GM08714 (cell line): ENCODE data around the gene CNOT4.
"Not testable (repeated sequence)": the region's sequence is repeated elsewhere in the genome, so short reads cannot be mapped to it uniquely, and the experiment has no call there.

Experiments
- H3K4me3 ChIP-seq: fragments of 200-500 bp; sonication (Bioruptor generic); 2 replicates; pipeline ENCODE4 v1.5.1; 2014; ENCODE audit warnings: mild to moderate bottlenecking, low read length, inconsistent platforms
- ZNF274 ChIP-seq: IDR thresholded peaks from 2 replicates; pipeline ENCODE4 v1.6.1; 2012; ENCODE audit warnings: mild to moderate bottlenecking, low read depth, low read length

Gene CNOT4

DNA sequence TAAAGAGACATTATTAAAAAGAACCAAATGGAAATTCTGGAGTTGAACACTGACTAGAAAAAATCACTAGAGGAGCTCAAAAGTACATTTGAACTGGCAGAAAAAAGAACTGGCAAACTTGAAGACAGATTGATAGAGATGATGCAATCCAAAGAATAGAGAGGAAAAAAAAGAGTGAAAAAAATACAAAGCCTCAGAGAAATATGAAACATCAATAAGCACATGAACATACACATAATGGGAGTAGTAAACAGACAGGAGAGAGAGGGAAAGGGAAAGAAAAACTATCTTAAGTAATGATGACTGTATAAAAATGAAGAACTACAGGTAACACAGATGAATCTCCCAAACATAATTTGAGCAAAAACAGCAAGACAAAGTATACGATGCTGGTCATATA lies 61.1 kb downstream of the CNOT4 start:
- no peak overlapping the region for H3K4me3 ChIP-seq
- TF ChIP-seq ZNF274: no peak

DNA sequence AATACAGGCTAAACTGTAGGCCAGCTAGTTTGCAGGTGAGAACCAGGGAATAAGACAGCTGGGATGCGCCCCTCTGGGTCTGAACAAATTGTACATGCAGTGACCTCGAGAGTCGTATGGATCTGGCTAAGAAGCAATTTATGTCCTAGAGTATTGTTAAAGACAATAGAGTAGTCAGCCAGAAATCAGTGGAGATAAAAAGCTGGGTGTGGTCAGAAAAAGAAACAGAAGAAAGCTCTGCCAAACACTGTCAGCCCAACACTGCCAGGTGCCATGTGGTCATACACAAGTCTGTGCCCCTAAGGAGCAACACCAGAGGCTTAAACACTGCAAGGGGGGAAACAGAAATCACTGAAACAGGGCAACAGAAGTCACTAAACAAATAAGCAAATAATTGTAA lies 62.2 kb downstream of the CNOT4 start:
- TF ChIP-seq ZNF274: no peak
- H3K4me3 ChIP-seq: no peak overlapping the region

DNA sequence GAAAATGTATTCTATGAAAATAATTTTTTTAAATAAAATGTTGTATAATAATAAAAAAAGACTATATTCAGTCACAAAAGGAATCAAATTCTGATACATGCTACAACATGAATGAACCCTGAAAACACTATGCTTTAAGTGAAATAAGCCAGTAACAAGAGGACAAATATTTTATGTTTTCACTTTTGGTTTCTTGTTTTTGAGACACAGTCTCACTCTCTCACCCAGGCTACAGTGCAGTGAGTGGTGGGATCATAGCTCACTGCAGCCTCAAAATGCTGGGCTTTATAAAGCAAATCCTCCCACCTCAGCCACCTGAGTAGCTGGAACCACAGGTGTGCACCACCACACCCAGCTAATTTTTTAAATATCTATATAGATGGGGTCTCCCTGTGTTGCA lies 64.2 kb downstream of the CNOT4 start:
- TF ChIP-seq ZNF274: no peak

DNA sequence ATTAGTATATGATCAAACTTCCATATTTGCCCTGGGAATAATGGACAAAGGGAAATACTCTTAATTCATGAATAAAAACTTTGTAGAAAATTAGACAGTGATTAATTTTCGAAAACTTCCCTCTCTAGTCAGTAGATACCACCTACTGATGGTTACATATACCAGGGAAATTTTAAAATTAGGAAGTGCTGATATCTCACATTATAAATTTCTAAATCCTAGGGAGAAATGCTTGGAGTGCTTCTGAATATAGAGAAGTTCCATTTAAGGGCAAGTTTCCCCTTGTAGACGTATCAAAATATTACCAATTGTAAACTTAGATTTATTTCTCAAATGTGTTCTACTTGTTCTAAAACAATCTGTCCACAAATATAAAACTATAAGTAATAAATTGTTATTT lies 64.6 kb downstream of the CNOT4 start:
- H3K4me3 ChIP-seq: not testable (repeated sequence)

More for the DNA sequence above, 64.2 kb downstream of the CNOT4 start:
- H3K4me3 ChIP-seq: no peak overlapping the region

DNA sequence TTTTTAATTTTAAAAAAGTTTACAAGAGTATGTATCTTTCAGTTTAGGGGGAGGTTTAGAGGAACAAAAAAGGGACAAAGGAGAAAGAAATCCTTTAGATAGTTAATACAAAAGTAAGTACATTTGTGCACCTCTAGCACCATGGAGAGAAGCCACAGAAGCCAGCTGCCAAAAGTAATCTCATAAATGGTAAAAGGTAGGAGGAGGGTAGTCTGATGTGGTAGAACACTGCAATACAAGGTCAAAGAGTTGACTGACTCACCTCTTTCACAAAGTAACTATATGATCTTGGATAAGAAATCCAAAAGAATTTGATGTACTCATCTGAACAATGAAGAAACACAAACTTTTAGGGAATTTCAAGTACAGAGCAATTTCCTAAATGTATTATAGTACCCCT lies 68.1 kb downstream of the CNOT4 start:
- no peak for TF ChIP-seq ZNF274
- no peak overlapping the region for H3K4me3 ChIP-seq

DNA sequence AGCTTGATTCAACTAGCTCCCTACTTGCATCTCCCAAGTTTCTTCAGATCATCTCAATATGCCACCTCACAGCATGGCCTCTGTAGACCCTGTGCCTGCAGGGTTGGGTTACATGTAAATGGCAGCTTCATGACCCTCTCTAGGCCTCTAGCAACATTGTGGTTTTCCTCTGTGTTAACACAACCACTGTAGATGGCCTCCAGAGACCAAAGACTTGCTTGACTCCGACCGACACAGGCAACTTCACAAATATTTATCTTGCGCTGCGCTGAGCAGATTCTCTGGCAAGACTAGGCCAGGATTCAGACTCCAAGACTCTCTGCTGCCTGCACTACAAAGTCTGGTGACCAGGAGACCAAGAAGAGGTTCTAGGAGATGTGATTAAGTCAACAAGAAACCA lies 75.9 kb downstream of the CNOT4 start:
- no peak overlapping the region for H3K4me3 ChIP-seq
- TF ChIP-seq ZNF274: no peak

DNA sequence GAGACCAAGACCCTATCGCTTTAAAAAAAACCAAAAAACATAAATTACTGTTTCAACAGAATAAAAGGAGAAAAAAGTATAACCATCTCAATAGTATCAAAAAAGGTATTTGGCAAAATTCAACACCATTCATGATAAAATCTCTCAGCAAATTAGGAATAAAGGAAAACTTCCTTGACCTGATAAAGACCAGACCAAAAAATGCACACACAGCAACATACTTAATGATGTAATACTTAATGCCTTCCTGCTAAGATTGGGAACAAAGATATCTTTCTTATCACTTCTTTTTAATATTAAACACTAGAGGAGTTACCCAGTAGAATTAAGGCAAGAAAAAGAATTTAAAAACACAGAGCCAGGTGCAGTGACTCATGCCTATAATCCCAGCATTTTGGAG lies 79.3 kb downstream of the CNOT4 start:
- no peak overlapping the region for H3K4me3 ChIP-seq
- TF ChIP-seq ZNF274: no peak

DNA sequence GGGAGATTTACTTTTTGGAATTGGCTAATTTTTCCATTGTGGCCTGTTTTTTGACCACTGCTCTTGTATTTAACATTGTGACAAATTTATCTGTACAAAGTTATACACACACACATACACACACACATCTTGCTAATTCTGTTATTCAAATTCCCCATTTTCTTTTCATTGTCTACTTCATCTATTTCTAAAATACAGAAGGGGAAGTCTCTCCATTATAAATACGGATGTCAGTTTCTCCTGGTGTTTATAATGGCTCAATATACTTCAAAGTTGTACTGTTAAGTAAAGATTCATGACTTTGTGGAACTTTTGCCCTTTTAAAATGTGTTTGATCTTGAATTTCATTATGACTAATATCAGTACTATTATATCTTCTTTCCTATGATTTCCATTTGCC lies 81.0 kb downstream of the CNOT4 start:
- no peak for TF ChIP-seq ZNF274
- H3K4me3 ChIP-seq: no peak overlapping the region

DNA sequence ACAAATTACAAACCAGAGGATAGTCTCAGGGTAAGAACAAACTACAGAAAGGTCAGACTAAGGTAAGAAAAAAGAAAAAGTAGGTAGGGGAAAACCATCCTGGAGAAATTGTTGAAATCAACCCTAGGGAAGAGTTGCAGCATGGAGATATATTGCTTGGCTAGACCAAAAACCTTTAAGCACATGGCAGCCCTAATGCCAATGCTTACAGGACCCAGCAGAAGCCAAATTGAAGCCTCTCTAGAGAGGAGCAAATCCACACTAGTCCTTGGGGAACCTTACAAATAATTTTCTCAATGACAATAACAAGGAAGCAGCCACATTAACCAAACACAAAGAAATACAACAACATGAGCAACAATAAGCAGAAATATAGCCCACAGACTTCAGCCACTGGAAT lies 81.9 kb downstream of the CNOT4 start:
- H3K4me3 ChIP-seq: no peak overlapping the region
- no peak for TF ChIP-seq ZNF274

DNA sequence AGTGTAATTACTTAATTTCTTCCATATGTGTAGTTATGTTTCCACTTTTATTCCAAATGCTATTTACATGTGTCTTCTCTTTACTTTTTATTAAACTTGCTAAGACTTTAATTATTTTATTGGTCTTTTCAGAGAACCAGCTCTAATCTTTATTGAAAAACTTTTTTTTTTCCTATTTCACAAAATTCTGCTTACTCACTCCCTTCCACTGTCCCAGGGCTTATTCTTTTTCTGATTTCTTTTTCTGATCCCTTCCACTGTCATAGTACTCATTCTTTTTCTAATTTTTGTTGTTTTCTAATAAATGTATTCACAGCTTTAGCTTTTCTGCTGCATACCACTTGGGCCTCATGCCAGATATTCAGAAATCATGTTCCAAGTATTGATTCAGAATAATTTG lies 82.7 kb downstream of the CNOT4 start:
- H3K4me3 ChIP-seq: no peak overlapping the region
- TF ChIP-seq ZNF274: no peak

DNA sequence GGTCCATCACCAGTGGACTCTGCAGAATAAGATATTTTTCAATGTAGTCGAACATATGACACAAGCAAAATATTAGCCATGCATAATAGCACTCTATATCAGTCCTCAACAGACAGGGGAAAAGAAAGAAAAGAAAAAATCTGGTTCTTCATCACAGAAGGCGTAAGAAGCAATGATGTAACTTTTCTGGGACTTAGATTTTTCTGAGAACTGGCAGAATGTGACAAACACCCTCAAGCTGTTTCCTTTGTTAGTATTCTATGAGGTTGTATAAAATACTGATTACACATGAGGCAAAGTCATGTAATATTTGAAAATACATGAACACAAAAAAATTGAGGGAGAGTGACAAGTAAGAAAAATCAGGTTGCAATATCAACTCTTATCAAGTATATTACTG lies 84.9 kb downstream of the CNOT4 start:
- H3K4me3 ChIP-seq: no peak overlapping the region
- TF ChIP-seq ZNF274: no peak

DNA sequence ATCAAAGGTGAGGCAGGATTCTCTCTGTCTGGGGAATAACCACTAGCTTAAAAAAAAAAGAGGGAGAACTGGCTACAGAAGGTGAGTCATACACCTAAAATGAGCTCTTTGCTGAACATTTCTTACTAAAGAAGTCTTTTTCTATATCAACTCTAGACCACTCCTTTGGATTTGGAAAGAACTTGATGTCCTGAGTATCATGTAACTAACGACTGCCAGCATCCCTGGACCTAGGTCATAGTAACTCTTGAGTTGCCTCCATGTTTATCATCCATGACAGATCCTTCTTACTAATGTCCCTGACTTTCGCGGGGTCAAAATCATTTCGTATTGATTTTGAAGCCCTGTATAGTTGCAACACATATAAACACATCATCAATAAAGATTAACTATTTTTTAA lies 89.1 kb downstream of the CNOT4 start:
- no peak for TF ChIP-seq ZNF274
- H3K4me3 ChIP-seq: no peak overlapping the region

DNA sequence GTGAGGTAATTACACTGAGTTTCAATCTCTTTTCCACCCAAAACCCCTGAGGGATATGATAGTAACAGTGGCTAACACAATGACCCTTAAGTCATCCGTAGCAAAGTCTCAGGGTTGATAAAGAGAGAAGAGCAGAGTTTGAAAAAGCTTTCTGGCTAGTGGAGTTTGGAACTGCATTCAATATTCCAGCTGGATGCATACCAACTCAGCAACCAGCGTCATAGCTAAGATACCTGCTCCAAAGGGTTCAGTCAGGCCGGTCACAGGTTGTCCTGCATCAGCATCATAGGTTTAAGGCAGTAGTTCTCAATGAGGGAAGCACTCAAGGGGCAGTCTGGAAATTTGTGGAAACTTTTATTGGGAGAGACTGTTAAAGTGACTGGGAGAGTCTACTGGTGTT lies 93.5 kb downstream of the CNOT4 start:
- no peak for TF ChIP-seq ZNF274
- no peak overlapping the region for H3K4me3 ChIP-seq

DNA sequence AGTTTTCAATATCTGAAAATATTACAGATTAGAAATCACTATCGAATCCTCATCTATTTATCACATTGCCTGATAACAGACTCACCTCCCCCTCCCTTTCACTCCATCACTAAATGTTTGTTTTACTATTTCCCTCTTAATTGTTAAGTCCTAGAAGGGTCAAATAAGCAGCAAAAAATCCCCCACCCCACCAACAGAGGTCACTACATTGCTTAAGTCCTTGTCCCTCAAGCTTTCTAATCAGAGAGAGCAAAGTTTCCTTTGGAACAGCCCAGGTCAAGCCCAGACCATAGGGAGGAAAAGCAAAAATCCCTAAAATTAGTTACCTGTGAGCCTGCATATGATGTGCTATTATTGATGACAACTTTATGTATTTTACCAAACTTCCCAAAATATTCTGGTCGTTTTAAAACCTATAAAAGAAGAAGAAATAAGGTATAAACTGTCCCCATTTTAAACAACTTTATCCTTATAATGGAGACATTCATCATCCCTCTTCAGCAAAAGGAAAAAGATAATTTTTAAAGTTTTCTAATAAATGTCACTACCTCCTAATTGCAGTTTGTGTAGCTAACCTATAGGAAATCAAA lies 95.0 kb downstream of the CNOT4 start:
- no peak for TF ChIP-seq ZNF274

DNA sequence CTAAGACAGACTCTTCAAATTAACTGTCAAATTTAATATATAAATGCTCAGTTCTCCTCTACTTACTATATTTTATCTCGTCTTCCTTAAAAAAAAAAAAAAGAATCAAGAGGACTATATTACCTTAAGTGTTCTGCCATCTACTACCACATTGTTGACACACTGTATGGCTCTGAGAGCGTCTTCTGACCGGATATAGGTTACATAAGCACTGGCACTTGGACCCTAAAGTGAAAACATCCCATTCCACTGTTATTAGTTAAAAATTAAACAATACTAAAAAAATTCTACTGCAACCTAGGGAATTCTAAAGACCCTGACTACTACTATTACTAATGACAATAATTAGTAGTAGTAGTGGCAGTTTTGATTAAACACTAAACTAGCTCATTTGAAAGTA lies 95.7 kb downstream of the CNOT4 start:
- TF ChIP-seq ZNF274: no peak
- no peak overlapping the region for H3K4me3 ChIP-seq

More for the DNA sequence above, 95.0 kb downstream of the CNOT4 start:
- H3K4me3 ChIP-seq: no peak overlapping the region

DNA sequence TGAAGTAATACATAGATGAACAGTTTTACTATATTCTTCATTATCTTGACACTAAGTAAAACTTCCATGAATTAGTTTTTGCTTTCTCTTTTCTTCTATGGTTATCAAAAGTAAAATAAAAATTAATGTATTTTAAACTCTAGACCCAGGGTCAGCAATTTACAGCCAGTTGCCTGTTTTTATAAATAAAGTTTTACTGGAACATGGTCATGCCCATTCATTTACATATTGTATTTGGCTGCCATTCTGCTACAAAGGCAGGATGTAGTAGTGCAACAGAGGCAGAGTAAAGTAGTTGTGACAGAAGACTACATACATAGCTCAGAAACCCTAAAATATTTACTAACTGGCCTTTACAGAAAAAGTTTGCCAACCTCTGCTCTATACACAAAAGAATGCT lies 98.8 kb downstream of the CNOT4 start:
- TF ChIP-seq ZNF274: no peak
- no peak overlapping the region for H3K4me3 ChIP-seq
